DMS79 treated with DMSO at 0.1 percent for 48 hours (cell line): ENCODE measurements around the gene STARD8.

ENCODE experiments used
- DNase-seq: peaks from one replicate; lab custom pipeline; 2025; lab: John Stamatoyannopoulos, UW

STARD8 gene

DNA sequence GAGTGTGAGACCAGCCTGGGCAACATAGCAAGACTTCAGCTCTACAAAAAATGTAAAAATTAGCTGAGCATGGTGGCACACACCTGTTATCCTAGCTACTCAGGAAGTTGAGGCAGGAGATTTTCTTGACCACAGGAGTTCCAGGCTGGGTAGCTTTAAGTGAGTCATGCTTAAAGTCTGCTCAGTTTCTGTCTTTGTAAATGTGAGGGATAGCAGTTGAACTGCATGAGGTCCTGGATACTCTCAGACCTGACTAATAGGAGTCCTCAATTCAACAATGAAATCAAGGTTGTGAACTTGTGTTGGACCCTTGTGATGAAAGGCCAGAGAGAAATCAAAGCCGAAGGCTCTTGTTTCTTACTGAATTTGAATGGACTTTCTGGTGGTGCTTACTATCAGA, 45.2 kb downstream of the STARD8 start:
- no peak for DNase-seq

DNA sequence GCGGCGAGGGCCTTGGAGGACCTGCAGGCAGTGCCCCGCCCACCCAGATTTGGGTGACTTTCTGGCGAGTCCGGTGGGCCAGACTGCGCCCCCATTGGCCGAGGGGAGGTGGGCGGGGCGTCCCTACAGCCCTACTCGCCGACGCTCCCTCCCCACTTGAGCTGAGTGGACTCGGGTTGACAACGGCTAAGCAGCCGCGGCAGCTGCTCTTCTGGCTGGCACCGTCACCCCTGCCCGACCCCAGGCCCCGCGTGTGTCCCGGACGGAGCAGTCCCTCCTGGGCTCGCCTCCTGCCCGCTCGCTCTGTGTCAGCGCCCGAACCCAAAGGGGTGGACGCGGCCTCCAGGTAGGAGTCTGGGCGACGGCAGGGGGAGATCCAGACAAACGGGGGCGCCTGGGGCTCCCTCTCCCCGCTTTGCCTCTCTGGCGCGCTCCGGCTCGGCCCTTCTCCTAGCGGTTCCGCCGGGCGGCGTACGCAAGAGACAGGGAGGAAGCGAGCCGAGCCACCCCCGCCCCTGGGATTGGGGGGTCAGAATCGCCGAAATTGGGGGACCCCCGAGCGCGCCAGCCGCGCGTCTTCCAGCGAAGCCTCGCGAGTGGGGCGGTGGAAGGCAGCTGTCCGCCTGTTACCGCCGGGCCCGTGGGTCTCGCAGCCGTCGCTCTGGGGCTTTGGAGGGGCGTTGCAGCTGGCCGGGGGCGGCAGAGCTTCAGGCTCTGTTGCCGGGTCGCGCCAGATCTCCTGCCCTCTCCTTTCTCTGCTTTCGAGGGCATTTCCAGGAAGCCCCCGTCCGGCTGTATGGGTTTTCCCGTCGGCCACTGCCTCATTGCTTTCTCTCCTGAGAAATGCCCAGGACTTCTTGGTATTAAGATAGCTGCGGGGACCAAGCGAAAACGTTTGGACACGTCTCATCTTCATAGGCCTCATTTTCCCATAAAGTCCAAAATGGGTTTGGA, 46.3 kb downstream of the STARD8 start:
- DNase-seq = peak; percentile 1

DNA sequence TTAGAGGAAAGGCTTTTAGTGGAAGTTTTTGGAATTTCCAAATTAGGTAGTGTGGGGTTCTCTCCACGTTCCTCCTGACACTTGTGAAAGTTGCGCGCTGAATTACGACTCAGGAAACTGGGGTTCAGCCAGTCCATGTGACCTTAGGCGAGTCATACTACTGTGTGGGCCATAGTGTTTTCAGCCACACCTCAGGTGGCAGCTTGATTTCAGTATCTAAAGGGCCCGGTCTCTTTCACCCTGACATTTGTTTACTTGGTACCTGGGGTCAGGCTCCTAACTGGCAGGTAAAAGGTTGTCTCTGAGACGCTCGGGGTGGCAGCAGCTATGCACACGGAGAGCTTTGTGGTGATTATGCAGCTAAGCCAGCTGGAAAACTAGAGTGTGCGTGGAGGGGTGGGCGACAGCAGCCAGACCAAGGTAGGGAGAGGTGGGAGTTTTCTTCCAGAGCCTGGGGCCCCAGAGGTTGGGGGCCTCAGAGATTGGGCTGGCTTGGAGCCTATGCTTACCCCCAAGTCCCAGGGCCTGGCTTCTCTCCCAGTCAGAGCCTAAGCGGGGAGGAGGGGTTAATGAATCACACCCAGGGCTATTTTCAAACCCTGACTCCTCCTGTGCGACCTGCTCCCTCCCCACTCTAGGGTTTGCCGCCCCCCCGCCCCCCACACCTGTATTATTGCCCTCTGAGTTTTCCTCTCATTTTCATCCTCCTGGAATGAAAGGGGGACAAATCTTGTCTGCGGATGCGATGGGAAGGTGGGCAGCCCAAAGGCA, 47.2 kb downstream of the STARD8 start:
- no peak for DNase-seq

DNA sequence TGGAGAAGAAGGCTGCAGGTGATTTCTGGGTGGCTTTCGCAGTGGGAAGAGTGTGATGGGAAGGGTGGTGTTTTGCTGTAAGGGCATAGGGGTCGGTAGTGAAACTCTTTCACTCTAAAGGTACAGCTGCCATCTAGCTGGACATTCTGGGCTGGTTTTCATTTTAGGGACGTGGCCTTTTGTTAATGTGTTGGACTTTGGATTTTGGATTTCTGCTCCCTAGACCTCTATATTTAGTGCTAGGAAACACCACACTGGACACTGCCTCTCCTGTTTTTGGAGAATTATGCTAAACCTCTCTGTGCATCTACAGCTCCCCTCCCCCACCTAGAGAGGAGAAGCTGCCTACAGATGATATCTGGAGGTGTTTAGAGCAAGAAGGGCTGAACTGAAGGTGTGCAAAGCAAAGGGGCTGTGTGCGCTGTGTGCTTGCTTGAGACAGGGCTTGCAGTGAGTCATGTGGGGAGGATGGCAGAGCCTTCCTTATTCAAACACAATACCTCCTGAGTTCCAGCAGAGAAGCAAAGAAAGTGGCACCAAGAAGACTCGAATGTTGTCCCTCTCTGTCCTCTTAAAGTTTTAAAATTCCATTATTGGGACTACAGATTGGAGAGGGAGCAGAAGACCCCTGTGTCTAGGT, 47.9 kb downstream of the STARD8 start:
- no peak for DNase-seq

DNA sequence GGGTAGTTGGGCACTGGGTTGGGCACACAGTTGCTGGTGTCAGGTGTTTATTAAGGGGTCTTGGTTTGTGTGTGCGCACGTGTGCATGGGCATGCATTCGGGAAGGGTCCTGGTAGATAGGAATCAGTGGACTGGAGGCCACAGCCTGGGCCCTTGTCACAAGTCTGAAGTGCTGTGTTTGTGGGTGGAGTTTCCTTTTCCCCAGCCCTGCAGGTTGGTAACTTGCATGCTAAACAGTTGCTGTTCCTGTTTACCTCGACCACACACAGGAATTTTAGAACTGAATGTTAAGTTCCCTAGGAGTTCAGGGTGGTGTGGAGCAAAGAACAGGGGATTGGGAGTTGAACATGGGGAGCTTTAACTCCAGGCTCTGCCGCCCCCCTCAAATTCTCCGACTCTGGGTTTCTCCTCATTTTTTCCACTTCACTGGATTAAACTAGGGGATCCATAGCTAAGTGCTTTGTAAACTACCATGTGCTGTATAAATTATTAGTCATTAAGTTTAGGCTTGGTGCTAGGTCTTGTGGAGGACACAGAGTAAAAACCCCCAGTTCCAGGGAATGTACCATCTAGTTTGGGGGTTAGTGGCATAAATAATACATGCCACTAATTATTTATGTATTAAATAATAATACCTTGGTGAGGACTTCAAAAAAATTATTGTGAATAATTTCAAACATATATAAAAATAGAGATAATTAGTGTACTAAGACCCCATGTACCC, 49.0 kb downstream of the STARD8 start:
- DNase-seq = no peak

DNA sequence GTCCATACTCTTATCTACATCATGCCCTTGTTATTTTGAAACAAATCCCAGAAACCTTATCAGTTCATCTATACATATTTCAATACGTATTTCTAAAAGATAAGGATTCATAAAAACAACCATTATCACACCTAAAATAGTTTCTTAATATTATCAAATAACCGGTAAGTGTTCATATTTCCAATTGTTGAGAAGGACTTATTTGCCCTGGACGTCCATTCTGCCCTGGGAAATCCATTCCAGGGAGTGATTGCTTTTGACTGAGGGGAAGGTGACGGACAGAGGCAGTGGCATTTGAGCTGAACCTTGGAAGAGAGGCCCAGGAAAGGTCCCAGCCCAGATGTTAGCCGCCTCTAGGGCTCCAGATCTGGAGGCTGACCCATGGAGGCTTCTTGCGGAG, 49.6 kb downstream of the STARD8 start:
- no peak for DNase-seq

DNA sequence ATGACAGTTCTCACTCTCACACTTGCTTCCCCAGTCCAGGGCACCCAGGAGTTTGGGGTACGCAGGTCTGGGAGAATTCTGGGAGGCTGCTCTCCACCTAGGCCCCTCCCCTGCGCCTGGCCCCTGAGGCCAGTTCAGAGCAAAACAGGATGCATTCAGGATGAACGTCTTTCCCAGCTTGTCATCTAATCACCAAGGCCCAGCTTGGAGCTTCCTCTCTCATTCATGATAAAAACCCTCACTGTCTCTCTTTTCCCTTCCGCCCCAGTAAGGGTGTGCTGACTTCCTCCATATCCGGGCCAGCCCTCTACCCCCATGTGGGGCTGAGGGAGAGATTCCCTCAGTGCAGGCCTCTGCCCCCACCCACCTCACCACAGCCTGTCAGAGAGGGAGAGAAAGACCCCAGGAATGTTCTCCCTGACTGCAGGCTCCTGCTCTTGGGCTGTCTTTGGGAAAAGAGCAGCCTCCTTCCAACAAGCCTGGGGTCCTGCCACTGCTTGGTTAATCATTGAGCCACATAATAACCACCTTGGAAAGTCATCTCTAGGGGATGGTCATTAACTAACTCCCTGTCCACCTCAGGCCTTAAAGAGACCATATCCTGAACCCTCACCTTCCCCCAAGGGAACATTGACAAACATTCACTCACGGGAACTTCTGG, 50.1 kb downstream of the STARD8 start:
- DNase-seq = no peak

DNA sequence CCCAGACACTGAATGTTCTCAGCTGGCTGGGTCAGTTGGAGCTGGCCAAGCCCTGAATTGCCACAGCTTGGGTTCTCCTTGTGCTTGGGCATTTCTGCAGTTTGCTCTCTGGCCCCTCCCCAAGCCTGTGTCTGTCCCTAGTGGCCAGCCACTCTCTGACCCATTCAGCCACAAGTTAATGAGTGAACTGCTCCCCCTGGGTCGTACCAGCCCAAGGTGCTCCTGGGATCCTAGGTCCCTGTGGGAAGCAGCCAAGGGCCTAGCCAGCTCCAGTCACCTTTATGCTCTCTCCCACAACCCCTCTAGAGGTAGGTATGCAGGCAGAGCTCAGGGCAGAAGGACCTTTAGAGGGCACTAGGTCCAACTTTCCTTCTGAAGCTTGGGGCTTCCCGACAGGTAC, 51.5 kb downstream of the STARD8 start:
- DNase-seq = no peak

DNA sequence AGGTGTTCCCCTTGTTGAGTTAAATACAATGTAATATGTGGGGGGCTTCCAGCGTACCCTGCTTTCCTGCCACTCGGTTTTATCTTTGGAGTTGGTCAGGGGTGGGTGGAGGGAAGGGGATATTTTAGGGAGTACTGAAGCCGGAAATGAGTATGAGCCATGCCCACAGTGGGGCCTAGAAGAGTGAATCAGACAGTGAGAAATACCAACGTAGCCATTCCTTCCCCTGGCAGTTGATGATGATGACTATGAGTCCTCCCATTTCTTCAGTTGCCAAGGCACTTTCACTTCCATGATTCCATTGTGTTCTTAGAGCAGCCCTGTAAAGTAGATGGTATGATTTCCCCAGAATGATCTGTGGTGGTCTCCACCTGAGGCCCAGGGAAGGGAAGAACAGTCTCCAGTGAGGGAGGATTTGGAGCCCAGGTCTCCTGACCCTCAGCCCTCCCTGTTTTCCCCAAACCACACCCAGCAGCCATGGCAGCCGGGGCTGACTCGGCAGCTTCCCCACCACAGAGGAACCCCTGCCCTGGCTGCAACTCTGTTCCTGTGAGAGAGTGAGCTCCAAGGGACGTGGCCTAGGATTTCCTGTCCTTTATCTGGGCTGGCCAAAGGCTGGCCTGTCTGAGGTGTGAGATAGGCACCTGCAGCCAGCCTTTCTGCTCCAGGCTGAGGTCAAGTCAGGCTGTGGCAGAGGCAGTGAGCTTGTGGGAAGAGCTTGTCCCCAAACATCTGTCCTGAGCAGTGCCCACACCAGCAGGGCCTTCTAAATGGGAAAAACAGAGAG, 52.7 kb downstream of the STARD8 start:
- no peak for DNase-seq

DNA sequence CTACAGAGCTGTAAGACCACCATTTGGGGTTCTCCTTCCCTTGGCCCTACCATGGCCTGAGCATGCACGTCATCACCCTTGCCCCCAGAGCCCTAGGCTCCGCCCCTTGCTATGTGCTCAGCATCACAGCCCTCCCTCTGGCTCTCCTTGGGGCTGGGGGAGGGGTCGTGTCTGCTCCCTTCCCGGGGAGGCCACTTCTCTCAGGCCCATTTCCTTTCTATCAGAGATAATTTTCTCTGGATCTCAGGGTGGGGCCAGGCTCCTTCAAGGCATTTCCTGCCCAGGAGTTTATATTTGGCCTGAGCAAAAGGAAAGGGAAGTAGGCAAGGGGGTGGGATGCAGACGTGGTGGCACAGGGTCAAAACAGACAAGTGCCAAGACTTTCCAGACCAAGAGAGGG, 55.9 kb downstream of the STARD8 start:
- DNase-seq = no peak

DNA sequence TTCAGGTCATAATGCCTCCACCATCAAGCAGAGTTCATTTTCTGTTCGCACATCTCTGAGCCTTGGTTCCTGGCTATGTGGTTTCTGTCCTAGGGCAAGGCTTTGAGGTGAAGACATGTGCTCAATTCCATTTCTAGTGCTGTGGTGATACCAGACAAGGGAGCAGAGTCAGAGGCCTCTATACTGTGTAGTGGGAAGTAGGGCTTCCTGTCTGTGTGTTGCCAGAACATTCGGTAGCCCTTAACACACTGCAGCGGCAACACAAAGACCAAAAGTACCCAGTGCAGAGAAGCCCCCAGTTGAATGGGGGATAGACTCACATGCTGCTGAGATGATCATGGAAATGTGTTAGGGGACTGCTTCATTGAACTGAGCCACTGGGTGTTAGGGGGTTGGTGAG, 56.4 kb downstream of the STARD8 start:
- no peak for DNase-seq

DNA sequence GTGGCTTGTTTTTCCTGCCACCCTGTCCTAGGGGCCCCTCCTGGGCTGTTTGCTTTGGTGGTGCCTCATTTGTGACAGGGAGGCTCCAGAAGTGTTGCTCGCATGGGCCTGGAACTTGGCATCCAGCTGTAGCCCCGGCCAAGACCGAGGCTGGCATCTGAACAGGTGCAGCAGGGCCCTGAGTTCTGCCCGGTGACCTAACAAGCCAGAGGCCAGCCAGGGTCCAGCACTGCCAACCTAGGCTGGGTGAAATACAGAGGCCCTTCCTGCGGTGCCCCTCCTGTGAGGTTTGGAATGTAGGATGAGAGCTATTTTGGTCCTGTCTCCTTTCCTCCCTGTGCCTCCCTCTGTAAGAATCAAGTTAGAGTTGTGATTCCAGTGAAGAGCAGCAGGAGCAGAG, 58.5 kb downstream of the STARD8 start:
- no peak for DNase-seq

DNA sequence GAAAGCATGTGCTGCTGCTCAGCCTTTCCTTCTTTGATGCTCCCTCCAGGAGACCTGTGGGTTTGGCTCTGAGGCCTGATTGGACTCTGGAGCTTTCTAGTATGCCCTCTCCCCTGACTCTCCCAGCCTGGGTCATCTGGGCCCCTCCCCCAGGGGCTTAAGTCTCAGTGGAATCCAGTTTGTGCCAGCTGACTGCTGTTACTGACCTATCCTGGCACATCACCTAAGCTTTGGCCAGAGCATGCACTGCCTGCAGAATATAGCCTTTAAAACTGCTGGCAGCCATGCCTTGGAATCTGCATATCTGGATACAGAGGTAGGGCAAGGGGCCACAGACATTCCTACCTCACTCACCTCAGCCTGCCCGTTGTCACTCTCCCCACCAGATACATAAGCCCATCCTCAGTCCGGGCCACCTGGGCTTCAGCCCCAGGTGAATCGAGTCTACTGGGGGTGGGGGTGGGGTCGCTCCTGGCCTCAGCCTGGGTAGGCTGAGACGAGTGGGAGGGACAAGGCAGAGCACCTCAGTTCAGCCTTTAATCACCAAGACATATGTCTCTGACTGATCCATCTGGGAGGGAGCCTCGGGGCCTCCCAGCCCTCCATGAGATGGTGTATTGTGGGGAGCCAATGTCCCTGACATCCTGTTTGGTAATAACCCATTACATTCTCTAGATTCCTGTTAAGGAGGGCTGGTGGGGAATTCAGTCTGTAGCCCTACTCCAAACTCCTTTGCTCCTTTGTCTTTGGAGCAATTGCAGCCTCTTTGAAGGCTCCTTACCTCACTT, 61.2 kb downstream of the STARD8 start:
- DNase-seq = no peak

DNA sequence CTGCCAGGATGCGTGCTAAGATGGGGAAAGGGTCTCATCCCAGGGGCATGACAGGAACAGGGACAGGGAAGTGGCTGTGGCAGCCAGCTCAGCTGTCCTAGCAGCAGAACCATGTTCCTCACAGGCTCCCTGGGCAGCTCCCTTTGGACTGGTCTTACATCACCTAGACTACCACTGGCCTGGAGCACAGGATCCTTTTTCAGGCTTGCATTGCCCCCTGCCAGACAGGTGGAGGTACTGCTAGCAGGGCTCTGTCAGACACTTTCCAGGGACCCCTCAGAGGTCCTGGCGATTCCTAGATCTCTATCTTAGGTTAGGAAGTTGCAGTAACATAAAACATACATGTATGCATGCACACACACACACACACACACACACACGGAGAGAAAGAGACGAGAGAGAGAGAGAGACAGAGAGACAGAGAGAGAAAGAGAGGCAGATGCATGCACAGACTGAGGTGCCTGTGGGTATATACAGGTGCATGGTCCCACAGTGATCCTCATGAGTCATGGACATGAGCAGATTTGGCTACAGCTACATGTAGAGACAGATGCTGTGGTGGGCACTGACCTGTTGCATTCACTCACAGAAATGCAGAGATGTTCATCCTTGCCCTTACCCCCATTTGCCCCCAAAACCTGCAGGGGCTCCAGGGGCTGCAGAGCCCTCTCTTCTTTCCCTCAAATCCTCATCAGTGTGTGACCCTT, 63.6 kb downstream of the STARD8 start:
- DNase-seq = peak; percentile 0

DNA sequence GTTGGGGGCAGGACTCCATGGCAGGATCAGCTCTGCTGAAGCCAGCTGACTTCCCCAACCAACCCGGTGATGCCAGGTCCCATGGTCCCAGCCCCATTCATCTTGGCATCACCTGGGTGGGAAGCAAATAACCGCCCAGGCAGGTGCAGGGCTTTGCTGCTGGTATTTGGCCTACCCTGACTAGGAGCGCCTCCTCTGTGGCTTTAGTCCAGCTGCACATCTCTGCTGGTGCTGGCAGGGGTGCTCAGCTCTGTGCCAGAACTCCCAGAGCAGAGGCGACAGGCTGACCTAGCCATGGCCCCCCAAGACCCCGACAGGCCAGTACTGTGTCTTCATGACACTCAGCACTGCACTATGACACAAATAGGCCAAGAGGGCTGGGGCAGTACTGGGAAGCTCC, 64.4 kb downstream of the STARD8 start:
- no peak for DNase-seq

DNA sequence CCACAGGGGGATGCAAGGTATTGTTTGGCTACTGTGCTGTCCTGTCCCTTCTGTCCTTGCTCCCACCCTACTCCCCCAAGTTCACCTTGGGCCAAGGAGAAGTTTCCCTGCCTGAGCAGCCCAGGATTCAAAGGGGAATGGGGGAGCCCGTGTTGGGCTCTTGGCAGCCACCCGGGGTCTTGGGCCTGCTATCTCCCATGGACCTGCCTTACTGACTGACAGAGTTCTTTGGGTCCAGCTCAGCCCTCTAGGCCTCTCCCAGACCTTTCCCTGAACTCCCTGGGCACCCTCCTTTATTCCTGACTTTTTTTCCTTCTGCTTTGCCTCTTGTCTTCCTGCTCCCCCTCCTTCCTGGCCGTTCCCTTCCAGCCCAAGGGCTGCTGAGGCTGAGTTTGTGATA, 67.4 kb downstream of the STARD8 start:
- no peak for DNase-seq

DNA sequence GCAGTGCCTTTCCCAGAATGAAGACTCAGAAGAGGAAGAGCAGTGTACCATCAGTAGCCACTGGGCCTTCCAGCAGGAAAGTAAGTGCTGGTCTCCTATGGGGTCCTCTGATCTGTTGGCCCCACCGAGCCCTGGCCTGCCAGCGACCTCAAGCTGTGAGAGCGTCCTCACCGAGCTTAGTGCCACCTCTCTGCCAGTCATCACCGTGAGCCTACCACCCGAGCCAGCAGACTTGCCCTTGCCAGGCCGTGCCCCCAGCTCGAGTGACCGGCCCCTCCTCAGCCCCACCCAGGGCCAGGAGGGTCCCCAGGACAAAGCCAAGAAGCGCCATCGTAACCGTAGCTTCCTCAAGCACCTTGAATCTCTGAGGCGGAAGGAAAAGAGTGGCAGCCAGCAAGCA, 69.7 kb downstream of the STARD8 start:
- DNase-seq = no peak

DNA sequence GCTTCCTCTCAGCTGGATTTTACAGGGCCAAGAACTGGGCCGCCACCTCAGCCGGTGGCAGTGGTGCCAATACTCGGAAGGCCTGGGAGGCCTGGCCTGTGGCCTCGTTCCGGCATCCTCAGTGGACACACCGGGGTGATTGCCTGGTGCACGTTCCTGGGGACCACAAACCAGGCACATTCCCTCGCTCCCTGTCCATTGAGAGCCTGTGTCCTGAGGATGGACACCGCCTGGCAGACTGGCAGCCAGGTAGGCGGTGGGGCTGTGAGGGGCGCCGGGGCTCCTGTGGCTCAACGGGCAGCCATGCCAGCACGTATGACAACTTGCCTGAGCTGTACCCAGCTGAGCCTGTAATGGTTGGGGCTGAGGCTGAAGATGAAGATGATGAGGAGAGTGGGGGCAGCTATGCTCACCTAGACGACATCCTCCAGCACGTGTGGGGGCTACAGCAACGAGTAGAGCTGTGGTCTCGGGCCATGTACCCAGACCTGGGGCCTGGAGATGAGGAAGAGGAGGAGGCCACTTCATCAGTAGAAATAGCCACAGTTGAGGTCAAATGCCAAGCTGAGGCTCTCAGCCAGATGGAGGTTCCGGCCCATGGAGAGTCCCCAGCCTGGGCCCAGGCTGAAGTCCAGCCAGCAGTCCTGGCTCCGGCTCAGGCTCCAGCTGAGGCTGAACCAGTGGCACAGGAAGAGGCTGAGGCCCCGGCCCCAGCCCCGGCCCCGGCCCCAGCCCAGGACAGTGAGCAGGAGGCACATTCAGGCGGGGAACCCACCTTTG, 70.4 kb downstream of the STARD8 start:
- DNase-seq = no peak

DNA sequence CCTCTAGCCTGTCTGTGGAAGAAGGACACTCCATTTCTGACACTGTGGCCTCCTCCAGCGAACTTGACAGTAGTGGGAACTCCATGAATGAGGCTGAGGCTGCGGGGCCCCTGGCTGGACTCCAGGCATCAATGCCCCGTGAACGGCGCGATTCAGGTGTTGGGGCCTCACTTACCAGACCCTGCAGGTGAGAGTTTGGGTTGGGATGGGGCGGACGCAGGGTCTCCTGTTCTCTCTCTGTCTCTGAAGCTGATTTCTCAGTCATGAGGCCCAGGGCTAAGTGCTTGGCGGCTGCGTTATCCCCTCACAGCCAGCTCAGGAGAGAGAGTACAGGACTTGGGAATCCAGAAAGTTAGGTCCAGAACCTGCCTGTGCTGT, 71.0 kb downstream of the STARD8 start:
- no peak for DNase-seq
